ENCODE data around the gene BTBD17. TPM values are rescaled to one million over a fixed set of nuclear protein-coding genes. Genes with fewer than 3 reads are reported as not detected.

Gene BTBD17
- total and polyA plus RNA-seq, 5 donors from 2014 or later, result 0.09 TPM; not detected in 4

DNA sequence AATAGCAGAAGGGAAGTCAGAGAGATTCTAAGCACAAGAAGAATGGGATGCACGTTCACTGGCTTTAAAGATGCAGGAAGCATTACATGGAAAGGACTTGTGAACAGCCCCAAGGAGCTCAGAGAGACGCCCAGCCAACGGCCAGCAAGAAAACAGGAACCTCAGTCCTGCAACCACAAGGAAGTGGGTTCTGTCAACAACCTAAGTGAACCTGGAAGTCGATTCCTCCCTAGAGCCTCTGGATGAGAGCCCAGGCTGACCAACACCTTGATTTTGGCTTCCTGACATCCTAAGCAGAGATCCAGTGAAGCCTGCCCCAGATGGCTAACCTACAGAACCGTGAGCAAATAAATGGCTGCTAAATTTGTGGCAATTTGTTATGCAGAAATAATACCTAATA, 30.1 kb upstream of the BTBD17 start:
- Mint-ChIP-seq H3K27me3 (peaks cover 12% of the 10 kb centered on the region), H3K36me3 (no peaks in the 10 kb centered on the region), H3K9me3 (peaks cover 0 to 3% (median 0%) of the 10 kb centered on the region in 7 donors), H3K4me1 (no peaks in the 10 kb centered on the region), H3K27ac (no peak overlapping the region), H3K4me3 (no peak overlapping the region)
- no peak for DNase-seq
- Histone ChIP-seq H3K4me1 (ENCODE audit: control insufficient read depth, insufficient read depth, low read length, poor library complexity, severe bottlenecking) (no peaks in the 10 kb centered on the region), H3K36me3 (ENCODE audit: control insufficient read depth, insufficient read depth, low read length) (no peaks in the 10 kb centered on the region), H3K4me3 (ENCODE audit: low read depth, low read length) (no peak overlapping the region), H3K27ac (ENCODE audit: insufficient read depth, low read length, poor library complexity, severe bottlenecking) (no peak overlapping the region), H3K9me3 (ENCODE audit: control insufficient read depth in 2 of 2, low read length in 2 of 2) (no peaks in the 10 kb centered on the region), H3K27me3 (ENCODE audit: control insufficient read depth, insufficient read depth, low read length) (no peaks in the 10 kb centered on the region)
- ATAC-seq (ENCODE audit: low read depth in 2 of 2), result no peak

DNA sequence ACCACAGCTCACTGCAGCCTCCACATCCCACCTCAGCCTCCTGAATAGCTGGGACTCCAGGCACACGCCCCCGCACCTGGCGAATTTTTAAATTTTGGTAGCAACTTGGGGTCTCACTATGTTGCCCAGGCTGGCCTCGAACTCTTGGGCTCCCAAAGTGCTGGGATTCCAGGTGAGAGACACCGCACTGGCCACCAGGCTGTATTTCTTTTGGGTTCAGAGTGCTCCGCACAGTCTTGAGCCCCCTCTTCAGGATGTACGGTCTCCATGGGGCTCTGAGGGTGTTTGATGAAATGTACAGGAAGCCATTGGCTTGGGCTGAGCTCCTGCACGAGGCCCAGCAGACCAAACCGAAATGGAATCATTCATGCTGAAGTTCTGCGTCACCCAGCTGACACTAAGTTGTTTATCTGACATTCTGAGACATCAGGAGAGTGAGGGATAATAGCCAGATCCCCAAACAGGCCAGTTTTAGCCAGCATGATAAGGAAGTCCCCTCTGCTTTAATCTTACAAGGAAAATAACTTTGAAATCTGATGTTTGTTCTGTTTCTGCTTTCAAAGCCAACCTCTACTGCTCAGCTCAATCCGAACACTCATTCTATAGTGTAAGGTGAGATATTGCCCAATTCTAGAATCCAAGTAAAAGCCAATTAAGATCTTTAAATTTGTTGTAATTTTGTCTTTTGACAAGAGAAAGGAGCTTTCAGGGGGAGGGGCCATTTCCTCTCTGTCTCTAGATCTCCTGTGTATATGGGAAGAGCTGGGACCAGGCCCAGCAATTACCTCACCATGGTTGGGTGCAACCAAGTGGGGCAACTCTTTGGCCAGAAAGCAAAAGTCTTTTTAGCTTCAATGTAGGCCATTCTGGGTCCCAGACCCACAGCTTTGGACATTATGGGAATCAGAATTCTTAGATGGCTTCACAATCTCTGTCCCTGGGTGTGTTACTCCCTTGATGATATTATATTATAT, 29.3 kb upstream of the BTBD17 start:
- ATAC-seq (ENCODE audit: low read depth in 2 of 2), result no peak
- Mint-ChIP-seq H3K4me1 (no peaks in the 10 kb centered on the region), H3K27ac (no peak overlapping the region), H3K27me3 (peaks cover 17% of the 10 kb centered on the region), H3K9me3 (peaks cover 0 to 3% (median 0%) of the 10 kb centered on the region in 7 donors), H3K36me3 (no peaks in the 10 kb centered on the region), H3K4me3 (no peak overlapping the region)
- Histone ChIP-seq H3K4me1 (ENCODE audit: control insufficient read depth, insufficient read depth, low read length, poor library complexity, severe bottlenecking) (no peaks in the 10 kb centered on the region), H3K4me3 (ENCODE audit: low read depth, low read length) (no peak overlapping the region), H3K9me3 (ENCODE audit: control insufficient read depth in 2 of 2, low read length in 2 of 2) (no peaks in the 10 kb centered on the region), H3K36me3 (ENCODE audit: control insufficient read depth, insufficient read depth, low read length) (no peaks in the 10 kb centered on the region), H3K27ac (ENCODE audit: insufficient read depth, low read length, poor library complexity, severe bottlenecking) (no peak overlapping the region), H3K27me3 (ENCODE audit: control insufficient read depth, insufficient read depth, low read length) (no peaks in the 10 kb centered on the region)
- DNase-seq, result no peak

DNA sequence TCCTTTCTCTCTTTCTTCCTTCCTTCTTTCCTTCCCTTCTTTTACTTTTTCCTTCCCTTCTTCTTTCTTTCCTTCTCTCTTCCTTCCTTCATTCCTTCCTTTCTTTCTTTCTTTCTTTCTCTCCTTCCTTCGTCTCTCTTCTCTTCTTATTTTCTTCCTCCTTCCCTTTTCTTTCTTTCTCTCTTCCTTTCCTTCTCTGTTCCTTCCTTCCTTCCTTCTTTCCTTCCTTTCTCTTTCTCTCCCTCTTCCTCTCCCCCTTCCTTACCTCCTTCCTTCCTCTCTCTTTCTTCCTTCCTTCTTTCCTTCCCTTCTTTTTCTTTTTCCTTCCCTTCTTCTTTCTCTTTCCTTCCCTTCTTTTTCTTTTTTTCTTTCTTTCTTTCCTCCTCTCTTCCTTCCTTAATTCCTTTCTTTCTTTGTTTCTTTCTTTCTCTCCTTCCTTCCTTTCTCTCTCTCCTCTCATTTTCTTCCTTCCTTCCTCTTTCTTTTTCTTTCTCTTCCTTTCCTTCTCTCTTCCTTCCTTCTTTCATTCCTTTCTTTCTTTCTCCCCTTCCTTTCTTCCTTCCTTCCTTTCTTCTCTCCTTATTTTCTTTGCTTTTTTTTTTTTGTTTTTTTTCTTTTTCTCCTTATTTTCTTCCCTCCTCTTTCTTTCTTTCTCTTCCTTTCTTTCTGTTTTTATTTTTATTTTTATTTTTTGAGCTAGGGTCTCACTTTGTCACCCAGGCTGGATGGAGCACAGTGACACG, 28.4 kb upstream of the BTBD17 start:
- Mint-ChIP-seq H3K4me3 (no peak overlapping the region), H3K27ac (peak overlapping the region in 1 of 3 donors; percentile 23), H3K4me1 (no peaks in the 10 kb centered on the region), H3K9me3 (peaks cover 0 to 3% (median 0%) of the 10 kb centered on the region in 7 donors), H3K27me3 (peaks cover 17% of the 10 kb centered on the region), H3K36me3 (no peaks in the 10 kb centered on the region)
- Histone ChIP-seq H3K36me3 (ENCODE audit: control insufficient read depth, insufficient read depth, low read length) (no peaks in the 10 kb centered on the region), H3K4me3 (ENCODE audit: low read depth, low read length) (no peak overlapping the region), H3K27me3 (ENCODE audit: control insufficient read depth, insufficient read depth, low read length) (no peaks in the 10 kb centered on the region), H3K9me3 (ENCODE audit: control insufficient read depth in 2 of 2, low read length in 2 of 2) (no peaks in the 10 kb centered on the region), H3K4me1 (ENCODE audit: control insufficient read depth, insufficient read depth, low read length, poor library complexity, severe bottlenecking) (no peaks in the 10 kb centered on the region), H3K27ac (ENCODE audit: insufficient read depth, low read length, poor library complexity, severe bottlenecking) (no peak overlapping the region)
- ATAC-seq (ENCODE audit: low read depth in 2 of 2) (no peak), DNase-seq (no peak)

DNA sequence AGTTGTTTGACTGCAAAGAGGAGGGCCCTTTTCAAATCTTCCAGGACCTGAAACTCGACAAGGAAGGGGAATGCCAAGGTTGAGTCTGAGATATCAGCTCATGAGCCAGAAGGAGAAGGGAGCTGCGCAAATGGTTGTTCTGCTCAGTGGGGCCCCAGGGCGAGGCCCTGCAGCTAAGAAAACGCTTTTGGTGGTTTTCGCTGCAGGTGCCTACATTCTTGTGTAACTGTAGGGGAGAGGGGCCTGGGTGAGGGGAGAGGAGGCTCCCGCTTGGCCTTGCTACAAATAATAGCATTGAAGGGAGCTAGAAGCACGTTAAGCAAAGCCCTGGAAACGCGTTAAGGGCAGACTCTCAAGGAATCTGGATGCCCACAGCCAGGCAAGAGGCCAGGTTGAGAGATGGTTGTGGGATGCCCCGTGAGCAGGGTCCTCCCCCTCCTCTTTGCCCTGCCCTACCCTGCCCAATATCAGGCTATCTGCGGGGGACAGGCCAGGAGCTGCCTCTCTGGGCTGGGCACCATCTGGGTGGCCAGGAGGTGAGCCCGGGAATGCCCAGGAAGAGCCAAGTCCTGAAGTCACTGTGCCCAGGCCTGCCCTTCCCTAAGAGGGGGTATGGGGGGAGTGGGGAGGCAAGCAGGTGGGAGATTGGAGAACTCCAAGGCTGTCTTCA, 27.6 kb upstream of the BTBD17 start:
- H3K4me3 Mint-ChIP-seq, result no peak overlapping the region
- Histone ChIP-seq H3K4me1 (ENCODE audit: control insufficient read depth, insufficient read depth, low read length, poor library complexity, severe bottlenecking) (no peaks in the 10 kb centered on the region), H3K27ac (ENCODE audit: insufficient read depth, low read length, poor library complexity, severe bottlenecking) (no peak overlapping the region), H3K36me3 (ENCODE audit: control insufficient read depth, insufficient read depth, low read length) (no peaks in the 10 kb centered on the region), H3K4me3 (ENCODE audit: low read depth, low read length) (no peak overlapping the region), H3K9me3 (ENCODE audit: control insufficient read depth in 2 of 2, low read length in 2 of 2) (no peaks in the 10 kb centered on the region), H3K27me3 (ENCODE audit: control insufficient read depth, insufficient read depth, low read length) (no peaks in the 10 kb centered on the region)
- no peaks in the 10 kb centered on the region for H3K36me3 Mint-ChIP-seq
- no peaks in the 10 kb centered on the region for H3K4me1 Mint-ChIP-seq
- H3K9me3 Mint-ChIP-seq, result peaks cover 0 to 3% (median 0%) of the 10 kb centered on the region in 7 donors
- H3K27ac Mint-ChIP-seq, result peak overlapping the region in 1 of 3 donors; percentile 76
- H3K27me3 Mint-ChIP-seq, result peaks cover 17% of the 10 kb centered on the region
- ATAC-seq (ENCODE audit: low read depth in 2 of 2) (no peak), DNase-seq (no peak)

DNA sequence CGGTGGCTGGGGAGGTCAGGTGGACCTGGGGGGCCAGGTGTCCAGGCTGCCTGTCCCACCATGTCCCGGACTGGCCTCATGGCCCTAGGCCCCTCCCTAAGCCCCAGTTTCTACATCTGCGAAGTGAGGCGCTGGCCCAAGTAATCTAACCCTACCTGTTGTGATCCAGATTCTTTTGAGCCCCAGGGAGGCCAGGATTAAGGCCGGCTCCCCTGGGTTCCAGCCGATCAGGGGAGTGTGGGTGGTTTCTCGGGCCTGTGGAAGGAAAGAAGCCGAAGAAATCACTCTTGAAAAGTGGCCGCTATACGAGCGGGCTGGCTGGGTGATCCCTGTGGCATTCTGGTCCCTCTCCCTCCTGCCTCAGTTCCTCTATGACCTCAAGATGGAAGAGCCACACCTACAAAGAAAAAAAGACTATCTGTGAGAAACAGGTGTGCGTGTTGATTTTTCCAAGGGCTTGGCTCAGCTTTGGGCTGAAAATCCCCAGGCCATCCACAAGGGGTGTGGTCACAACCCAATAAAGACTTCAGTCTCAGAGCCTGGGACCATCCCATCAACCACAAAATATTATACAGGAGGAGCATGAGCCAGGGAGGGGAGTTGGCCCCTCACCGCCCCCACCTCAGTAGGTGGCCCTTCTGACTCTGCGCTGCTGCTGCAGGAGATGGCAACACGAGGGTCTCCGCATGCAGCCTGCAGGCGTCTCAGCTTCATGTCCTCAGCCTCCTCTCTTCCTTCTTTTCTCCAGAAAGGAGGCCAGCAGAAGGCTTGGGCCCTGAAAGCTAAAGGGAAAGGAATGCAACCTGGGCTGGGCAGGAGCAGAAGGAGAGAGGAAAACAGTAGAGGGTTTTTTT, 25.9 kb upstream of the BTBD17 start:
- peak overlapping the region in 1 of 4 donors; percentile 51 for H3K4me3 Mint-ChIP-seq
- Histone ChIP-seq H3K4me1 (ENCODE audit: control insufficient read depth, insufficient read depth, low read length, poor library complexity, severe bottlenecking) (no peaks in the 10 kb centered on the region), H3K27ac (ENCODE audit: insufficient read depth, low read length, poor library complexity, severe bottlenecking) (no peak overlapping the region), H3K27me3 (ENCODE audit: control insufficient read depth, insufficient read depth, low read length) (no peaks in the 10 kb centered on the region), H3K36me3 (ENCODE audit: control insufficient read depth, insufficient read depth, low read length) (no peaks in the 10 kb centered on the region), H3K9me3 (ENCODE audit: control insufficient read depth in 2 of 2, low read length in 2 of 2) (no peaks in the 10 kb centered on the region), H3K4me3 (ENCODE audit: low read depth, low read length) (no peak overlapping the region)
- no peak overlapping the region for H3K27ac Mint-ChIP-seq
- H3K36me3 Mint-ChIP-seq, result no peaks in the 10 kb centered on the region
- peaks cover 17% of the 10 kb centered on the region for H3K27me3 Mint-ChIP-seq
- ATAC-seq (ENCODE audit: low read depth in 2 of 2) (no peak), DNase-seq (no peak)
- no peaks in the 10 kb centered on the region for H3K9me3 Mint-ChIP-seq
- no peaks in the 10 kb centered on the region for H3K4me1 Mint-ChIP-seq

DNA sequence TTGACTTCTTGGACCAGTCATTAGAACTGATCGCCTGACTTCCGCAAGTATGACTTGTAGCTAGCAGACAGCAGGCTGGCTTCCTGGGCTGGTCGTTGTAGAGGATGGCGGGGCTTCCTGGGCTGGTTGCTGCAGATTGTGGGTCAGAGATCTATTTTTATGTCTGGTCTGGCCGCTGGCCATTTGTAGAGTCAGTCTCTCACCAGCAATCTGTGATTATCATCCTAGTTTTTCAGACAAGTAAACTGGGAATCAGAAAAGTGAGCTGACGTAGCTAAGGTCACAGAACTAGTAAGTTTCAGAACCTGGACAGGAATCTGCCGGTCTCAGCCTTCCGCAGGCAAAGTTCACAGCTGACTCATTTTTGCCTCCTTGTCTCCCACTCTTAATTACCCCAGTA, 24.7 kb upstream of the BTBD17 start:
- H3K27me3 Mint-ChIP-seq, result peaks cover 14% of the 10 kb centered on the region
- no peaks in the 10 kb centered on the region for H3K9me3 ChIP-seq (ENCODE audit: control insufficient read depth in 2 of 2, low read length in 2 of 2)
- H3K27me3 ChIP-seq (ENCODE audit: control insufficient read depth, insufficient read depth, low read length), result no peaks in the 10 kb centered on the region
- no peaks in the 10 kb centered on the region for H3K9me3 Mint-ChIP-seq
- ATAC-seq (ENCODE audit: low read depth in 2 of 2), result no peak
- H3K27ac Mint-ChIP-seq, result no peak overlapping the region
- H3K4me3 ChIP-seq (ENCODE audit: low read depth, low read length), result no peak overlapping the region
- no peak overlapping the region for H3K4me3 Mint-ChIP-seq
- no peaks in the 10 kb centered on the region for H3K4me1 ChIP-seq (ENCODE audit: control insufficient read depth, insufficient read depth, low read length, poor library complexity, severe bottlenecking)
- H3K27ac ChIP-seq (ENCODE audit: insufficient read depth, low read length, poor library complexity, severe bottlenecking), result no peak overlapping the region
- no peaks in the 10 kb centered on the region for H3K36me3 ChIP-seq (ENCODE audit: control insufficient read depth, insufficient read depth, low read length)
- DNase-seq, result no peak
- H3K4me1 Mint-ChIP-seq, result no peaks in the 10 kb centered on the region
- no peaks in the 10 kb centered on the region for H3K36me3 Mint-ChIP-seq

DNA sequence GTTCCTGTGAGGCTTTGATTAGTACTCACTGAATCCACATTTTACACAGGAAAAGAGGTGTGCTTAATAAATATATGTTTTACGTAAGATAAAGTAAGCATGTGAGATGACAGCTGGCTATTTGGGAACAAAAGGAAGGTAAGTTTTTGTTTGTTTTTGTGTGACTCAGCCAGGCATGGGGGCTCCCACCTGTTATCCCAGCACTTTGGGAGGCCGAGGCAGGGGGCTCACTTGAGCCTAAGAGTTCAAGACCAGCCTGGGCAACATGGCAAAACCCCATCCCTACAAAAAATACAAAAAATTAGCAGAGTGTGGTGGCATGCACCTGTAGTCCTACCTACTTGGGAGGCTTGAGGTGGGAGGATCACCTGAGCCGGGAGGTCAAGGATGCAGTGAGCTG, 23.5 kb upstream of the BTBD17 start:
- H3K27ac ChIP-seq (ENCODE audit: insufficient read depth, low read length, poor library complexity, severe bottlenecking), result no peak overlapping the region
- Mint-ChIP-seq H3K4me1 (peaks cover 0 to 3% (median 0%) of the 10 kb centered on the region in 4 donors), H3K9me3 (no peaks in the 10 kb centered on the region), H3K4me3 (no peak overlapping the region), H3K27me3 (peaks cover 7% of the 10 kb centered on the region), H3K27ac (no peak overlapping the region), H3K36me3 (no peaks in the 10 kb centered on the region)
- no peaks in the 10 kb centered on the region for H3K4me1 ChIP-seq (ENCODE audit: control insufficient read depth, insufficient read depth, low read length, poor library complexity, severe bottlenecking)
- H3K27me3 ChIP-seq (ENCODE audit: control insufficient read depth, insufficient read depth, low read length), result no peaks in the 10 kb centered on the region
- ATAC-seq (ENCODE audit: low read depth in 2 of 2) (no peak), DNase-seq (no peak)
- no peaks in the 10 kb centered on the region for H3K9me3 ChIP-seq (ENCODE audit: control insufficient read depth in 2 of 2, low read length in 2 of 2)
- no peaks in the 10 kb centered on the region for H3K36me3 ChIP-seq (ENCODE audit: control insufficient read depth, insufficient read depth, low read length)
- no peak overlapping the region for H3K4me3 ChIP-seq (ENCODE audit: low read depth, low read length)
